Measurements from ENCODE around the gene ATP7B.

Gene ATP7B

GRCh38 chr13:51981355-51981754 lies 29.9 kb downstream of the ATP7B start:
- TF ChIP-seq CTCF (IDR thresholded peaks at IDR 0.05): no peak

- TF ChIP-seq CTCF (IDR thresholded peaks at IDR 0.05): no peak
These were observed 30.3 kb downstream of the ATP7B start for GRCh38 chr13:51980908-51981307.

GRCh38 chr13:51978796-51979556 lies 32.3 kb downstream of the ATP7B start:
- TF ChIP-seq CTCF (IDR thresholded peaks at IDR 0.05): no peak

GRCh38 chr13:51977625-51978024 lies 33.6 kb downstream of the ATP7B start:
- TF ChIP-seq CTCF (IDR thresholded peaks at IDR 0.05): no peak

GRCh38 chr13:51976890-51977289 lies 34.4 kb downstream of the ATP7B start:
- TF ChIP-seq CTCF (IDR thresholded peaks at IDR 0.05): no peak

- no peak for TF ChIP-seq CTCF (IDR thresholded peaks at IDR 0.05)
These were observed 34.8 kb downstream of the ATP7B start for GRCh38 chr13:51976423-51976822.

- TF ChIP-seq CTCF (IDR thresholded peaks at IDR 0.05): no peak
These were observed 36.8 kb downstream of the ATP7B start for GRCh38 chr13:51974482-51974881.
